GM13977 (cell line): Measurements from ENCODE around the gene TBC1D24.

Experiments used
- DNase-seq: peaks from one replicate; pipeline ENCODE4 v3.0.0; 2012; ENCODE audit warnings: low spot score
- CTCF ChIP-seq: IDR thresholded peaks from 2 replicates; pipeline ENCODE4 v1.5.1; 2012; ENCODE audit warnings: mild to moderate bottlenecking, control low read depth; ENCODE audit not compliant: insufficient read depth; ENCODE audit errors: extremely low read depth, missing control alignments
- in situ Hi-C: fragments of 300-500 bp; cut with MboI; formaldehyde crosslinking; loops from one replicate; pipeline ENCODE4 v1.12.0; 2022; ENCODE audit warnings: low sequenced_read_pairs, low pct_unique_long_range_greater_than_20kb, mixed read lengths, inconsistent platforms; ENCODE audit not compliant: unreplicated experiment

The TBC1D24 gene

GRCh38 chr16:2467528-2468232 lies 7.2 kb upstream of the TBC1D24 start:
- peak; percentile 82 for DNase-seq

GRCh38 chr16:2468233-2468724 lies 6.6 kb upstream of the TBC1D24 start:
- peak; percentile 82 for DNase-seq
- no peak for TF ChIP-seq CTCF
- in situ Hi-C loops, result no loop called here

More at GRCh38 chr16:2467528-2468232, 7.2 kb upstream of the TBC1D24 start:
- TF ChIP-seq CTCF, result peak; percentile 29
- in situ Hi-C loops, result no loop called here

- DNase-seq, result peak; percentile 89
- in situ Hi-C loops, result no loop called here
- no peak for TF ChIP-seq CTCF
These were observed 6.1 kb upstream of the TBC1D24 start for GRCh38 chr16:2468725-2469398.

GRCh38 chr16:2469399-2470233 lies 5.3 kb upstream of the TBC1D24 start:
- TF ChIP-seq CTCF, result no peak
- no peak for DNase-seq
- in situ Hi-C loops, result no loop called here

- in situ Hi-C loops, result no loop called here
- no peak for TF ChIP-seq CTCF
These were observed 4.7 kb upstream of the TBC1D24 start for GRCh38 chr16:2470234-2470601.

GRCh38 chr16:2470603-2471015 lies 4.3 kb upstream of the TBC1D24 start:
- in situ Hi-C loops, result no loop called here
- no peak for TF ChIP-seq CTCF
- DNase-seq, result no peak

More at GRCh38 chr16:2470234-2470601, 4.7 kb upstream of the TBC1D24 start:
- DNase-seq, result no peak
